Measurements from ENCODE around the gene LRRIQ3. TPM values are rescaled to one million over a fixed set of nuclear protein-coding genes. Genes with fewer than 3 reads are reported as not detected.

The LRRIQ3 gene
- total RNA-seq, 1 donor = 0.72 TPM

- no peak overlapping the region for H3K4me2 ChIP-seq (ENCODE audit: insufficient read depth, low read length)
- H3K27ac ChIP-seq (ENCODE audit: low read depth, low read length) = no peak overlapping the region
- H4K20me1 ChIP-seq (ENCODE audit: insufficient read depth, low read length) = no peaks in the 10 kb centered on the region
- H2AFZ ChIP-seq (ENCODE audit: low read length) = no peak overlapping the region
- no peak for DNase-seq (ENCODE audit: insufficient read length, low spot score, missing footprints)
- peaks cover 2% of the 10 kb centered on the region for H3K9me3 ChIP-seq (ENCODE audit: low read depth, low read length)
- no peak overlapping the region for H3K4me3 ChIP-seq (ENCODE audit: insufficient read depth, low read length)
- H3K4me1 ChIP-seq (ENCODE audit: insufficient read depth, low read length) = no peaks in the 10 kb centered on the region
- no peaks in the 10 kb centered on the region for H3K79me2 ChIP-seq (ENCODE audit: insufficient read depth, low read length)
- no peaks in the 10 kb centered on the region for H3K27me3 ChIP-seq (ENCODE audit: insufficient read depth, low read length)
- no peaks in the 10 kb centered on the region for H3K36me3 ChIP-seq (ENCODE audit: insufficient read depth, low read length)
- TF ChIP-seq CTCF (IDR thresholded peaks at IDR 0.05; ENCODE audit: extremely low read depth, low read depth, low read length) = no peak
Observed at GRCh38 chr1:74005533-74005932, 192.4 kb downstream of the LRRIQ3 start.

GRCh38 chr1:74003806-74004205 is 194.2 kb downstream of the LRRIQ3 start:
- H3K4me1 ChIP-seq (ENCODE audit: insufficient read depth, low read length) = no peaks in the 10 kb centered on the region
- TF ChIP-seq CTCF (IDR thresholded peaks at IDR 0.05; ENCODE audit: extremely low read depth, low read depth, low read length) = no peak
- no peaks in the 10 kb centered on the region for H3K79me2 ChIP-seq (ENCODE audit: insufficient read depth, low read length)
- H3K9me3 ChIP-seq (ENCODE audit: low read depth, low read length) = peaks cover 2% of the 10 kb centered on the region
- H3K27me3 ChIP-seq (ENCODE audit: insufficient read depth, low read length) = no peaks in the 10 kb centered on the region
- no peak overlapping the region for H2AFZ ChIP-seq (ENCODE audit: low read length)
- no peak for DNase-seq (ENCODE audit: insufficient read length, low spot score, missing footprints)
- no peaks in the 10 kb centered on the region for H4K20me1 ChIP-seq (ENCODE audit: insufficient read depth, low read length)
- no peak overlapping the region for H3K4me3 ChIP-seq (ENCODE audit: insufficient read depth, low read length)
- H3K4me2 ChIP-seq (ENCODE audit: insufficient read depth, low read length) = no peak overlapping the region
- no peak overlapping the region for H3K27ac ChIP-seq (ENCODE audit: low read depth, low read length)
- no peaks in the 10 kb centered on the region for H3K36me3 ChIP-seq (ENCODE audit: insufficient read depth, low read length)

- no peaks in the 10 kb centered on the region for H3K36me3 ChIP-seq (ENCODE audit: insufficient read depth, low read length)
- DNase-seq (ENCODE audit: insufficient read length, low spot score, missing footprints) = no peak
- TF ChIP-seq CTCF (IDR thresholded peaks at IDR 0.05; ENCODE audit: extremely low read depth, low read depth, low read length) = peak; percentile 37
Observed at GRCh38 chr1:73998348-73998959, 199.5 kb downstream of the LRRIQ3 start.

GRCh38 chr1:73980324-73981040 is 217.5 kb downstream of the LRRIQ3 start:
- H3K27me3 ChIP-seq (ENCODE audit: insufficient read depth, low read length) = no peaks in the 10 kb centered on the region
- H4K20me1 ChIP-seq (ENCODE audit: insufficient read depth, low read length) = no peaks in the 10 kb centered on the region
- H3K9me3 ChIP-seq (ENCODE audit: low read depth, low read length) = peaks cover 2% of the 10 kb centered on the region
- H2AFZ ChIP-seq (ENCODE audit: low read length) = no peak overlapping the region
- no peak for TF ChIP-seq CTCF (IDR thresholded peaks at IDR 0.05; ENCODE audit: extremely low read depth, low read depth, low read length)
- H3K27ac ChIP-seq (ENCODE audit: low read depth, low read length) = no peak overlapping the region
- H3K4me2 ChIP-seq (ENCODE audit: insufficient read depth, low read length) = no peak overlapping the region
- no peak overlapping the region for H3K4me3 ChIP-seq (ENCODE audit: insufficient read depth, low read length)
- no peaks in the 10 kb centered on the region for H3K4me1 ChIP-seq (ENCODE audit: insufficient read depth, low read length)
- H3K36me3 ChIP-seq (ENCODE audit: insufficient read depth, low read length) = no peaks in the 10 kb centered on the region
- no peaks in the 10 kb centered on the region for H3K79me2 ChIP-seq (ENCODE audit: insufficient read depth, low read length)
- no peak for DNase-seq (ENCODE audit: insufficient read length, low spot score, missing footprints)

More at GRCh38 chr1:73998348-73998959, 199.5 kb downstream of the LRRIQ3 start:
- Histone ChIP-seq H3K27ac (ENCODE audit: low read depth, low read length) (no peak overlapping the region), H4K20me1 (ENCODE audit: insufficient read depth, low read length) (no peaks in the 10 kb centered on the region), H3K27me3 (ENCODE audit: insufficient read depth, low read length) (no peaks in the 10 kb centered on the region), H3K79me2 (ENCODE audit: insufficient read depth, low read length) (no peaks in the 10 kb centered on the region), H3K9me3 (ENCODE audit: low read depth, low read length) (peaks cover 2% of the 10 kb centered on the region), H3K4me3 (ENCODE audit: insufficient read depth, low read length) (no peak overlapping the region), H2AFZ (ENCODE audit: low read length) (no peak overlapping the region), H3K4me2 (ENCODE audit: insufficient read depth, low read length) (no peak overlapping the region), H3K4me1 (ENCODE audit: insufficient read depth, low read length) (no peaks in the 10 kb centered on the region)
